ENCODE data around the gene GARIN3. TPM values are rescaled to one million over a fixed set of nuclear protein-coding genes. Genes with fewer than 3 reads are reported as not detected.

The GARIN3 gene
- total RNA-seq, 1 experiment from 2014 or later: not detected

- H4K8ac ChIP-seq (replicated peaks; ENCODE audit: insufficient read length, low read depth, low read length): no peak overlapping the region
- no peak for TF ChIP-seq CTCF (conservative IDR thresholded peaks at IDR 0.05)
Observed at GRCh38 chr5:157132281-157132612, 33.8 kb downstream of the GARIN3 start.

More at GRCh38 chr5:157132281-157132612, 33.8 kb downstream of the GARIN3 start:
- Mint-ChIP-seq H3K27ac (no peak overlapping the region), H3K4me3 (no peak overlapping the region), H3K4me1 (peaks cover 3 to 5% of the 10 kb centered on the region in 2 experiments), H3K9me3 (no peaks in the 10 kb centered on the region), H3K27me3 (ENCODE audit: low read depth) (no peaks in the 10 kb centered on the region), H3K36me3 (ENCODE audit: insufficient read depth in 1 of 3, low read depth in 3 of 3) (peaks cover under 1 to 4% (median 3%) of the 10 kb centered on the region in 3 experiments; a peak in 5 of 7 replicates)
- H3K23me2 ChIP-seq (ENCODE audit: insufficient read length, low read depth, low read length, poor library complexity, severe bottlenecking): no peaks in the 10 kb centered on the region
- H3K9me3 ChIP-seq (ENCODE audit: control insufficient read depth, low read depth, low read length): no peaks in the 10 kb centered on the region
- no peak overlapping the region for H3K4ac ChIP-seq (ENCODE audit: low read depth, low read length)
- no peak overlapping the region for H2BK5ac ChIP-seq (ENCODE audit: insufficient read length, low read length)
- no peaks in the 10 kb centered on the region for H3K27me3 ChIP-seq (ENCODE audit: insufficient read depth, low read length)
- H3K18ac ChIP-seq (ENCODE audit: insufficient read length, low read depth, low read length): no peak overlapping the region
- H2BK15ac ChIP-seq (ENCODE audit: low read depth, low read length): no peak overlapping the region
- H4K5ac ChIP-seq (ENCODE audit: insufficient read length, low read depth, low read length): no peak overlapping the region
- no peak overlapping the region for H3T11ph ChIP-seq (ENCODE audit: low read length)
- H4K91ac ChIP-seq (ENCODE audit: insufficient read length, low read depth, low read length): no peak overlapping the region
- no peak overlapping the region for H3K23ac ChIP-seq (ENCODE audit: insufficient read length, low read depth, low read length)
- no peak overlapping the region for H2BK12ac ChIP-seq (ENCODE audit: insufficient read length, low read depth, low read length)
- H2BK120ac ChIP-seq (ENCODE audit: low read depth, low read length, poor library complexity, severe bottlenecking): no peak overlapping the region
- no peaks in the 10 kb centered on the region for H3K4me1 ChIP-seq (ENCODE audit: insufficient read depth, low read length)
- no peak for DNase-seq
- H2AK5ac ChIP-seq (ENCODE audit: insufficient read length, low read length): no peak overlapping the region
- H3K56ac ChIP-seq (ENCODE audit: insufficient read length, low read depth, low read length): no peak overlapping the region
- H3K27ac ChIP-seq (ENCODE audit: insufficient read length, low read depth, low read length): no peak overlapping the region
- H3K9ac ChIP-seq (ENCODE audit: extremely low read depth, insufficient read length, low read length): no peak overlapping the region
- no peak overlapping the region for H2AFZ ChIP-seq (ENCODE audit: low read length)
- no peak overlapping the region for H2BK20ac ChIP-seq (ENCODE audit: low read depth, low read length, poor library complexity, severe bottlenecking)
- no CpG with 5 or more reads among the region's 1 CpG for WGBS (ENCODE audit: extremely low coverage, insufficient read length, low lambda C conversion rate)
- H4K20me1 ChIP-seq (ENCODE audit: control insufficient read depth, insufficient read depth, insufficient read length): no peaks in the 10 kb centered on the region
- H3K14ac ChIP-seq (ENCODE audit: insufficient read depth, low read length): no peak overlapping the region
- H3K4me2 ChIP-seq (ENCODE audit: insufficient read depth, insufficient read length, low read length): no peak overlapping the region
- H3K79me2 ChIP-seq (ENCODE audit: insufficient read depth, low read length): no peaks in the 10 kb centered on the region
- H3K79me1 ChIP-seq (ENCODE audit: insufficient read depth, low read depth, low read length, poor library complexity, severe bottlenecking): peaks cover under 1% of the 10 kb centered on the region

All from H9 (cell line).